ENCODE data around the gene AP2B1. TPM values are rescaled to one million over a fixed set of nuclear protein-coding genes. Genes with fewer than 3 reads are reported as not detected.

Gene AP2B1
- total RNA-seq, 1 experiment from 2014 or later, result 87.9 TPM

GRCh38 chr17:35773679-35774425 is 186.7 kb downstream of the AP2B1 start:
- no peak for DNase-seq (ENCODE audit: low read depth)

GRCh38 chr17:35774499-35774898 is 187.4 kb downstream of the AP2B1 start:
- DNase-seq (ENCODE audit: low read depth), result peak; percentile 70

GRCh38 chr17:35775039-35775438 is 187.9 kb downstream of the AP2B1 start:
- DNase-seq (ENCODE audit: low read depth), result no peak

DNA sequence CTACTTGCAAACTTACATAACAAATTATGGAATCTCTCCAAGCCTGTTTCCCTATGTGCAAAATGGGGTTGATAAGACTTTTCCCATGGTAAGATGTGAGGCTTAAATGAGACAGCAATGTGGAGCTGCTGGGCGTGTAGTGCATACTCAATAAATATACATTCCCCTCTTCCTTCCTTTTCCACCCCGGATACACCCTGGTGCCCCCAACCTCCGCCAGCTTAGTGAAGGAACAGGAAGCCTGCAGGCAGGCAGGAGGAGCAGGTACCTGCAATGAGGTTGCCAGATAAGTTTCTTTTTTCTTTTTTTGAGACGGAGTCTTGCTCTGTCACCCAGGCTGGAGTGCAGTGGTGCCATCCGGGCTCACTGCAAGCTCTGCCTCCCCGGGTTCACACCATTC is 188.5 kb downstream of the AP2B1 start:
- no peak for DNase-seq (ENCODE audit: low read depth)

Other genes with a start within 250 kb of the AP2B1 start
- gene SLFN11, start 213.7 kb upstream of the AP2B1 start, total RNA-seq (2014; rRNA removed; shearing (Covaris generic)), result 49.2 and 66.6 TPM in 2 replicates
- gene SLFN12, start 154.8 kb upstream of the AP2B1 start, total RNA-seq (2014; rRNA removed; shearing (Covaris generic)), result 21.4 and 24.3 TPM in 2 replicates
- 0.86 and 2.3 TPM in 2 replicates for gene SLFN13, start 138.6 kb upstream of the AP2B1 start, total RNA-seq (2014; rRNA removed; shearing (Covaris generic))
- gene SLFN12L, start 49.6 kb upstream of the AP2B1 start, total RNA-seq (2014; rRNA removed; shearing (Covaris generic)), result 0.91 and 1.1 TPM in 2 replicates
- not detected in 2 replicates for gene SLFN14, start 26.5 kb upstream of the AP2B1 start, total RNA-seq (2014; rRNA removed; shearing (Covaris generic))
- gene PEX12, start 8.8 kb upstream of the AP2B1 start, total RNA-seq (2014; rRNA removed; shearing (Covaris generic)), result 11.0 and 13.5 TPM in 2 replicates
- gene RASL10B, start 144.3 kb downstream of the AP2B1 start, total RNA-seq (2014; rRNA removed; shearing (Covaris generic)), result 0.39 and 3.5 TPM in 2 replicates
- not detected in 2 replicates for gene GAS2L2, start 165.9 kb downstream of the AP2B1 start, total RNA-seq (2014; rRNA removed; shearing (Covaris generic))
- gene C17orf50, start 173.6 kb downstream of the AP2B1 start, total RNA-seq (2014; rRNA removed; shearing (Covaris generic)), result not detected in 2 replicates
- gene MMP28, start 208.3 kb downstream of the AP2B1 start, total RNA-seq (2014; rRNA removed; shearing (Covaris generic)), result 0.40 TPM in 1 of 2 replicates, not detected in the other
- 12.1 and 15.9 TPM in 2 replicates for gene TAF15, start 222.2 kb downstream of the AP2B1 start, total RNA-seq (2014; rRNA removed; shearing (Covaris generic))